Measurements from ENCODE around the gene NPIPB8. TPM values are rescaled to one million over a fixed set of nuclear protein-coding genes. Genes with fewer than 3 reads are reported as not detected.
"Not testable (repeated sequence)": the region's sequence is repeated elsewhere in the genome, so short reads cannot be mapped to it uniquely, and the experiment has no call there.

The NPIPB8 gene
- total and polyA plus RNA-seq, 4 experiments from 2014 or later: not detected

GRCh38 chr16:28595451-28595850 lies 42.4 kb upstream of the NPIPB8 start:
- DNase-seq; H3K27ac ChIP-seq (ENCODE audit: low read depth, low read length); H3K9me3 ChIP-seq (ENCODE audit: control insufficient read depth in 1 of 2, low read length in 2 of 2); CTCF ChIA-PET (ENCODE audit: partially characterized antibody); H3K27me3 Mint-ChIP-seq; H3K27me3 ChIP-seq (ENCODE audit: insufficient read depth, low read length); H3K4me3 ChIP-seq (ENCODE audit: low read length in 2 of 2); intact Hi-C loops (cut with micrococcal nuclease); H3K4me1 ChIP-seq (ENCODE audit: insufficient read depth, low read length); H3K9me3 Mint-ChIP-seq; H3K36me3 ChIP-seq (ENCODE audit: insufficient read depth, low read length); H3K4me1 Mint-ChIP-seq; POLR2A ChIA-PET (ENCODE audit: partially characterized antibody); H3K4me3 Mint-ChIP-seq: not testable (repeated sequence)
- peak overlapping the region in 1 of 7 donors; percentile 60 for H3K27ac Mint-ChIP-seq
- H3K36me3 Mint-ChIP-seq: peaks cover 10 to 23% of the 10 kb centered on the region in 2 donors

- Histone ChIP-seq H3K9me3 (ENCODE audit: control insufficient read depth in 1 of 2, low read length in 2 of 2) (no peaks in the 10 kb centered on the region), H3K27ac (ENCODE audit: low read depth, low read length) (no peak overlapping the region), H3K4me1 (ENCODE audit: insufficient read depth, low read length) (no peaks in the 10 kb centered on the region), H3K4me3 (ENCODE audit: low read length in 2 of 2) (no peak overlapping the region), H3K27me3 (ENCODE audit: insufficient read depth, low read length) (no peaks in the 10 kb centered on the region), H3K36me3 (ENCODE audit: insufficient read depth, low read length) (no peaks in the 10 kb centered on the region)
- H3K27me3 Mint-ChIP-seq: no peaks in the 10 kb centered on the region
- DNase-seq: no peak
- POLR2A ChIA-PET (ENCODE audit: partially characterized antibody): interaction anchor here (0.6 kb wide), 1 partner anchor 36 kb away, joined by 3 read pairs; no protein-coding TSS in a partner anchor
- H3K27ac Mint-ChIP-seq: no peak overlapping the region
- intact Hi-C loops (cut with micrococcal nuclease): no loop called here
- H3K4me3 Mint-ChIP-seq: no peak overlapping the region
- H3K9me3 Mint-ChIP-seq: peaks cover 0 to 2% (median 0%) of the 10 kb centered on the region in 8 donors
- peaks cover 0 to 3% (median under 1%) of the 10 kb centered on the region in 4 donors for H3K4me1 Mint-ChIP-seq
- H3K36me3 Mint-ChIP-seq: peaks cover 6 to 16% of the 10 kb centered on the region in 2 donors
- CTCF ChIA-PET (ENCODE audit: partially characterized antibody): no interaction called here
These were observed 41.7 kb upstream of the NPIPB8 start for GRCh38 chr16:28596115-28596630.

GRCh38 chr16:28596840-28597691 lies 40.8 kb upstream of the NPIPB8 start, which contains the start of gene SULT1A2:
Gene SULT1A2 (minus strand): TSS chr16:28597050. CDS start chr16:28595930, 1,120 bp downstream.
- no peak within 1 kb of the TSS for H3K27ac ChIP-seq (ENCODE audit: low read depth, low read length)
- H3K27ac Mint-ChIP-seq: peak within 1 kb of the TSS in 1 of 7 donors; percentile 42
- H3K9me3 Mint-ChIP-seq: peaks cover 0 to 2% (median 0%) of the 10 kb centered on the region in 8 donors

GRCh38 chr16:28597692-28598261 lies 40.1 kb upstream of the NPIPB8 start:
- ChIA-PET POLR2A (ENCODE audit: partially characterized antibody) (no interaction called here), CTCF (ENCODE audit: partially characterized antibody) (interaction anchor here (1.1 kb wide), 1 partner anchor 9 kb away, joined by 3 read pairs; no protein-coding TSS in a partner anchor)
- Histone ChIP-seq H3K9me3 (ENCODE audit: control insufficient read depth in 1 of 2, low read length in 2 of 2) (no peaks in the 10 kb centered on the region), H3K27ac (ENCODE audit: low read depth, low read length) (no peak overlapping the region), H3K27me3 (ENCODE audit: insufficient read depth, low read length) (no peaks in the 10 kb centered on the region), H3K4me1 (ENCODE audit: insufficient read depth, low read length) (no peaks in the 10 kb centered on the region), H3K36me3 (ENCODE audit: insufficient read depth, low read length) (no peaks in the 10 kb centered on the region), H3K4me3 (ENCODE audit: low read length in 2 of 2) (no peak overlapping the region)
- intact Hi-C loops (cut with micrococcal nuclease): no loop called here
- DNase-seq: no peak
- Mint-ChIP-seq H3K27me3 (no peaks in the 10 kb centered on the region), H3K4me1 (peaks cover 0 to 1% (median 0%) of the 10 kb centered on the region in 4 donors), H3K36me3 (peaks cover 0 to 1% of the 10 kb centered on the region in 2 donors), H3K27ac (peak overlapping the region in 1 of 7 donors; percentile 42), H3K9me3 (peaks cover 0 to 2% (median 0%) of the 10 kb centered on the region in 8 donors), H3K4me3 (no peak overlapping the region)

More at GRCh38 chr16:28596840-28597691, 40.8 kb upstream of the NPIPB8 start, which contains the start of gene SULT1A2:
- ChIA-PET POLR2A (ENCODE audit: partially characterized antibody) (interaction anchor here (0.6 kb wide), 1 partner anchor 37 kb away, joined by 3 read pairs; no protein-coding TSS in a partner anchor), CTCF (ENCODE audit: partially characterized antibody) (interaction anchor here (1.1 kb wide), 1 partner anchor 10 kb away, joined by 3 read pairs; no protein-coding TSS in a partner anchor)
- Histone ChIP-seq H3K4me3 (ENCODE audit: low read length in 2 of 2) (no peak within 1 kb of the TSS), H3K4me1 (ENCODE audit: insufficient read depth, low read length) (no peaks in the 10 kb centered on the region), H3K36me3 (ENCODE audit: insufficient read depth, low read length) (no peaks in the 10 kb centered on the region), H3K9me3 (ENCODE audit: control insufficient read depth in 1 of 2, low read length in 2 of 2) (no peaks in the 10 kb centered on the region), H3K27me3 (ENCODE audit: insufficient read depth, low read length) (no peaks in the 10 kb centered on the region)
- Mint-ChIP-seq H3K27me3 (no peaks in the 10 kb centered on the region), H3K4me1 (peaks cover 0 to 3% (median under 1%) of the 10 kb centered on the region in 4 donors), H3K36me3 (peaks cover 0 to 7% of the 10 kb centered on the region in 2 donors), H3K4me3 (no peak within 1 kb of the TSS)
- DNase-seq: no peak
- intact Hi-C loops (cut with micrococcal nuclease): no loop called here

- H3K36me3 ChIP-seq (ENCODE audit: insufficient read depth, low read length); DNase-seq; H3K4me1 ChIP-seq (ENCODE audit: insufficient read depth, low read length); CTCF ChIA-PET (ENCODE audit: partially characterized antibody); H3K4me3 Mint-ChIP-seq; H3K9me3 Mint-ChIP-seq; H3K27me3 ChIP-seq (ENCODE audit: insufficient read depth, low read length); H3K36me3 Mint-ChIP-seq; H3K27ac Mint-ChIP-seq; H3K27me3 Mint-ChIP-seq; H3K9me3 ChIP-seq (ENCODE audit: control insufficient read depth in 1 of 2, low read length in 2 of 2); H3K4me1 Mint-ChIP-seq; intact Hi-C loops (cut with micrococcal nuclease); H3K27ac ChIP-seq (ENCODE audit: low read depth, low read length); H3K4me3 ChIP-seq (ENCODE audit: low read length in 2 of 2); POLR2A ChIA-PET (ENCODE audit: partially characterized antibody): not testable (repeated sequence)
These were observed 38.2 kb upstream of the NPIPB8 start for GRCh38 chr16:28599377-28600285.

- intact Hi-C loops (cut with micrococcal nuclease); H3K9me3 Mint-ChIP-seq; POLR2A ChIA-PET (ENCODE audit: partially characterized antibody); CTCF ChIA-PET (ENCODE audit: partially characterized antibody); H3K4me3 ChIP-seq (ENCODE audit: low read length in 2 of 2); H3K36me3 ChIP-seq (ENCODE audit: insufficient read depth, low read length); H3K9me3 ChIP-seq (ENCODE audit: control insufficient read depth in 1 of 2, low read length in 2 of 2); H3K27me3 Mint-ChIP-seq; H3K4me1 ChIP-seq (ENCODE audit: insufficient read depth, low read length); H3K27me3 ChIP-seq (ENCODE audit: insufficient read depth, low read length); DNase-seq; H3K27ac ChIP-seq (ENCODE audit: low read depth, low read length); H3K36me3 Mint-ChIP-seq; H3K27ac Mint-ChIP-seq; H3K4me1 Mint-ChIP-seq; H3K4me3 Mint-ChIP-seq: not testable (repeated sequence)
These were observed 36.9 kb upstream of the NPIPB8 start for GRCh38 chr16:28600965-28601364.
